Muscle of leg (tissue), 11 donors: ENCODE measurements around the gene CTNNA2. TPM values are rescaled to one million over a fixed set of nuclear protein-coding genes. Genes with fewer than 3 reads are reported as not detected.

ENCODE experiments used
- DNase-seq: peaks from one replicate; pipeline ENCODE4 v3.0.0; 2013
- H3K27ac ChIP-seq: one replicate; pipeline ENCODE4 v1.5.1; 2013; ENCODE audit warnings: mild to moderate bottlenecking, low read length, control low read depth
- H3K27me3 ChIP-seq: one replicate; pipeline ENCODE4 v1.6.1; 2013; ENCODE audit warnings: low read length; ENCODE audit not compliant: control insufficient read depth, insufficient read depth
- H3K36me3 ChIP-seq: one replicate; pipeline ENCODE4 v1.6.1; 2013; ENCODE audit warnings: low read length; ENCODE audit not compliant: control insufficient read depth, insufficient read depth
- H3K4me1 ChIP-seq: one replicate; pipeline ENCODE4 v1.6.1; 2013; ENCODE audit warnings: low read length; ENCODE audit not compliant: control insufficient read depth, insufficient read depth
- H3K4me3 ChIP-seq: one replicate; pipeline ENCODE4 v1.5.1; 2013; ENCODE audit warnings: low read length, control low read depth
- H3K9me3 ChIP-seq: replicated peaks from 2 replicates; pipeline ENCODE4 v1.6.1; 2013; ENCODE audit warnings: low read depth, low read length; ENCODE audit not compliant: control insufficient read depth
- WGBS: methylation state at CpG from one replicate; pipeline ENCODE4 v1.1.5; 2013; ENCODE audit warnings: missing lambda C conversion rate; ENCODE audit not compliant: insufficient coverage; 5-methylcytosine and 5-hydroxymethylcytosine counted together
- polyA plus RNA-seq, 8 donors: library from polyadenylated mRNA; unstranded; fragments of 120-200 nt; gene quantifications; one replicate each; pipeline versions ENCODE4 v1.2.1 to v1.2.3, GENCODE V29; 2013; ENCODE audit warnings: inconsistent platforms in 1 of 8, low replicate concordance in 1 of 8; ENCODE audit not compliant: insufficient read length in 8 of 8, insufficient read depth in 1 of 8
- total RNA-seq: library from RNA; stranded (reverse); fragments of 120-200 nt; gene quantifications from one replicate; pipeline ENCODE4 v1.2.4, GENCODE V29; 2013

Gene CTNNA2
- total and polyA plus RNA-seq, 9 donors, result 0.28 to 1.0 (median 0.69) TPM

DNA sequence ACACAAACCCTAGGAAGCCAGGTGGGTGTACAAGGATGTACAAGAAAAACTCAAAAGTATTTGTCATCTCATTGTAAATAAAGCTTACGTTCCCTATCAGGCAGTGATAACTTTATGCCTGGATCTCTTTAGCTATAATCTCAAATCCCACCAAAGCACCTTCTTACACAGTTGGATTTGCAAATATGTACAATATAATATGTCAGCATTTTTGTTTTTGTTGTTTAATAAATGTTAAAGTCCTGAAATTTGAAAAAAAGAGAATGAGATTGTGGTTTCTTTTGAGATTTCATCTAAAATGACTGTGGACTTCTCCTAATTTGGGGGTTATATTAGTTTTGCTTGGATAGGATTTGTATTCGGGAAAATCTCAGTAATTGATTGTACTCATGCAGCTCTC is 709.8 kb downstream of the CTNNA2 start:
- Histone ChIP-seq H3K9me3 (peaks cover 2% of the 10 kb centered on the region), H3K4me3 (no peak overlapping the region), H3K27me3 (no peaks in the 10 kb centered on the region), H3K4me1 (no peaks in the 10 kb centered on the region), H3K36me3 (no peaks in the 10 kb centered on the region), H3K27ac (no peak overlapping the region)
- no CpG with 5 or more reads among the region's 2 CpGs for WGBS
- no peak for DNase-seq

DNA sequence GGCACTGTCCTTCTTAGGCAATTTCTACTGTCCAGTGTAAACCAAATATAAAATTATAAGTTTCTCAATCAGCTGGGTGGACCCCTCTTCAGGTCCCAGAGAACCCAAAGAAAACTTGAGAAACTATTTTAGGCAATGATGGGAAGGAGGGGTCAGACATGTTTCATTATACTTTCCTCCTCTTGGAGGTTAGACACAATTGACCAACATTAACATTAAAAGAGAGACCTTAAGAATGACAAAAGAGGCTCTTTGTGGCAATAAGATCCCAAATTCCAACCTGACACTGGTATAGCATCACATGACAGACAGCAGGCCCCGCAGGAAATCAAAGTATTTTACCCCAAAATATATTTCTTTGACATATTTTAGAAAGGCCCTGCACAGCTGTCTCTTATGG is 718.6 kb downstream of the CTNNA2 start:
- H3K4me1 ChIP-seq, result no peaks in the 10 kb centered on the region
- no peak overlapping the region for H3K4me3 ChIP-seq
- no CpG with 5 or more reads among the region's 1 CpG for WGBS
- H3K9me3 ChIP-seq, result no peaks in the 10 kb centered on the region
- H3K27ac ChIP-seq, result no peak overlapping the region
- no peaks in the 10 kb centered on the region for H3K27me3 ChIP-seq
- DNase-seq, result no peak
- no peaks in the 10 kb centered on the region for H3K36me3 ChIP-seq

DNA sequence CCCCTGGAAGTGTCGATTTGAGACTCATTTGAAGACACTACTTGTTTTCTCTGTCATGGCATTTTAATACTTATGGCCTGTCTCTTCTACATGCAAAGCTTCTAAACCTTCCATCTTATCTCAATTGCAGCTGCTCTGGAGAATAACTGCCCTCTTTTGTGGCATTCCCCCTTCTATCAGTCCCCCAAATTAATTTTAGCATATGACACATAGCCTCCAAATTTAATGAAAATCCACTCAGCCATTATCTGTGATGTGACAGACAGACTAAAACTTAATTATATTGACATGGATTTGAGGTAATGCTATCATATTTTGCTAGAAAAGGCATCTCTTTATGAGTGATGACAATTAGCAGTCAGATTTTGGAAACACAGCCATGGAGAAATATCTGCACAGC is 720.5 kb downstream of the CTNNA2 start:
- no peaks in the 10 kb centered on the region for H3K27me3 ChIP-seq
- no peaks in the 10 kb centered on the region for H3K9me3 ChIP-seq
- 82% methylated on average over 1 of the region's 1 CpG for WGBS
- no peak overlapping the region for H3K27ac ChIP-seq
- H3K4me3 ChIP-seq, result no peak overlapping the region
- no peak for DNase-seq
- H3K36me3 ChIP-seq, result no peaks in the 10 kb centered on the region
- no peaks in the 10 kb centered on the region for H3K4me1 ChIP-seq

DNA sequence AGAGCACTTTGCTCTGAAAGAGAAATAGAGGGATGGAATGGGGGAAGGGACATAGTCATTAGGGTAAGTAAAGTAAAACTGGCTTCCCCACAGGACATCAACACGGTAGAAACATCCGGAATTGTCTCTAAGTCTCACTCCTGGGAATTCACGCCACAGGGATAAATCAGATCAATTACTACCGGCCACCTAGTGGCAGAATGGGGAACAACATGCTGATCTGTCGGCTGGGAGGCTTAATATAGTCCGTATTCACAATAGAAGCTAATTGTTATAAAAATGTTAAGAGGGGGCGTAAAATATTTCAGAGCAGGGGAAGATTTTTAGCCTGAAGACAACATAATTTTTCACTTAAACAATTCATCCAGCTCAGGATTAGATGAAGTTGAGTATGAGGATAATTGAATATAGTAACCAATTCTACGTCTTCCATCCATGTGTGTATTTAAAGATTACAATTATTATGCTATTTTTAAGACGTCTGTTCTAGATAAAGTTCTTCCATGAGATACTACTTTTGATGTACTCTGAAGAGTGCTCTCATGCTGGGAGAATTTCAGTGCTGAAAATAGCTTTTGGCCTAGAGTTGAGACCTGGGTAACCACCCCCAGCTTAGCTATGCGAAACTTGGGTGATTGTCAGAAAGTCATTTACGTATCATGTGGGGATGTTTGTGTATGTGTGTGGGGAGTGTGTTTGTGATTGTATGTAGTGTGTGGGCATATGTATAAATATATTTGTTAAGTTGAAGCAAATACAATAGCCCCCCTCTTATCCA is 726.0 kb downstream of the CTNNA2 start:
- H3K9me3 ChIP-seq, result no peaks in the 10 kb centered on the region
- no peak for DNase-seq
- H3K27me3 ChIP-seq, result no peaks in the 10 kb centered on the region
- H3K4me1 ChIP-seq, result no peaks in the 10 kb centered on the region
- no CpG with 5 or more reads among the region's 11 CpGs for WGBS
- no peak overlapping the region for H3K4me3 ChIP-seq
- no peak overlapping the region for H3K27ac ChIP-seq
- no peaks in the 10 kb centered on the region for H3K36me3 ChIP-seq

DNA sequence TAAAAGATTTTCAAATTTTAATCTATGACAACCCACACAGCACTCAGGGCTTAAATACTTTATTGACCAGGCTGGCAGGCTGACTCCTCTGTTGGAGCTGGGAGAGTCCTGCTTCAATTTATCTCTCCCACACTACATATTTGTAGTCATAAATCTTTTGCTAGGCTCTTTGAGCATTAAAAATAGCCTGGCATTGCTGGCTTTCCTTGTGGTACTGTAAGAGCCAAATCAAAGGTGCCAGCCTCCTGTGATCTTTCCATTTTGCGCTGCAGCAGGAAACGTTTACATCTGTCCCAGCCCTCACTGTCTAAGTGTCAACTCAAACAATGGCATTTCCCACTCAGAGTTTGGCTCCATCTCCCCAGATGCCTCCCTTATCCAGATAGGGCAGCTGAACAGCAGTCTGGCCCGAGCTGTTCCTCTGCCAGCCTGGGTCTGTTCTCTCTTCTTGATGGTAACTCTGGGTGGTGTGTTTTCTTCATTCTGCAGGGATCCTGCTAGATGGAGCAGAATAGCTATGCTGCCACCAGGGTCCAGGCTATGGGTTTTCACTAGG is 729.6 kb downstream of the CTNNA2 start:
- Histone ChIP-seq H3K27me3 (no peaks in the 10 kb centered on the region), H3K27ac (no peak overlapping the region), H3K4me1 (no peaks in the 10 kb centered on the region), H3K9me3 (no peaks in the 10 kb centered on the region), H3K4me3 (no peak overlapping the region), H3K36me3 (no peaks in the 10 kb centered on the region)
- 59% methylated on average over 2 of the region's 3 CpGs for WGBS
- no peak for DNase-seq

DNA sequence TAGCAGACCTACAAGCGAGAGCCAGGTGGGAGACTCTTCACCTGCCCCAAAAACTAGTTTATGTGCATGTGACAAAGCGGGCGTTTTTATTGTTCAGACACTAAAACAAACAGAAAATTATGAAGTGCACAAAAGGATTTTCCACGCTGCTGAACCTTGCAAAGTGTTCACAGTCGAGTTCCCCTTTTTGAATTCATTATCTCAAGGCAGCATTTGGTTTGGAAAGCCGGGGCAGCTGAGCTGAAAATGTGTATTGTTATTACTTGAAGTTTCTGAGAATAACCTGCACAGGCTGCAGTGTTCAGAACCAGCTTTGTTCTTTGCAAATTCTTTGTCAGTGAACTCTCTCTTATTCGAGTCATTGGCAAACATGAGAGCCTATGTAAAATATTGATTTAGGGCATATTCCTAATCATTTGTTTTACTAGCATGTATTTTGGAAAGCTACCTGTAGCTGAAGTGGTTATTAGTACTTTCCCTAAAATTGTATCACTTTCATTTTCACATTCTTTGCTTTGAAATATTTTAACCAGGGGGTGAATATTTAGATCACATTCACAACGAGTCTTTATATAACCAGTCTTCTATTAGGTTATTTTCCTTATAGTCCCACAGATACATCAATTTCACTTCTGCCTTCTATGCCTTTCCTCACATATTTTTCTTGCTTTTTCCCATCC is 732.2 kb downstream of the CTNNA2 start:
- WGBS, result 71% methylated on average over 4 of the region's 8 CpGs
- no peaks in the 10 kb centered on the region for H3K9me3 ChIP-seq
- no peak overlapping the region for H3K27ac ChIP-seq
- H3K27me3 ChIP-seq, result no peaks in the 10 kb centered on the region
- H3K4me3 ChIP-seq, result no peak overlapping the region
- no peaks in the 10 kb centered on the region for H3K36me3 ChIP-seq
- H3K4me1 ChIP-seq, result no peaks in the 10 kb centered on the region
- no peak for DNase-seq

DNA sequence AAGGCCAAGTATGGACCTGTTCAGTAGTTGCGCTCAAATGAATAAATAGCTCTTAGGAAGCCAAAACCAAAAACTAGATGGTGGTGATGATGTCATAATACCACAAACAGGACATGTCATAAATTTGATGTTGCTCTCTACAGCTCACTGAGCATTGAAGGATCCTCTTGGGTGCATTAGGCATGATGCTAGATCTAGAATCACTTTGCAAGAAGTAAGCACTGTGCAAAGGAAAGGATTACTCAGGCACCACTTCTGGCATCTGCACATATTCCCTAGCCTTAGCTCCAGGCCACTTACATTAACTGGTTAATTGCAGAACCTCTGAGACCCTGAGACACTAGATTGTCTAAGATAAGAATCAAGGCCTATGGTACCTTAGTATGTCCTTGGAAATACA is 733.7 kb downstream of the CTNNA2 start:
- H3K9me3 ChIP-seq, result no peaks in the 10 kb centered on the region
- H3K27me3 ChIP-seq, result no peaks in the 10 kb centered on the region
- no peak overlapping the region for H3K4me3 ChIP-seq
- no peak for DNase-seq
- H3K36me3 ChIP-seq, result no peaks in the 10 kb centered on the region
- H3K4me1 ChIP-seq, result no peaks in the 10 kb centered on the region
- no CpG with 5 or more reads among the region's 1 CpG for WGBS
- H3K27ac ChIP-seq, result no peak overlapping the region

DNA sequence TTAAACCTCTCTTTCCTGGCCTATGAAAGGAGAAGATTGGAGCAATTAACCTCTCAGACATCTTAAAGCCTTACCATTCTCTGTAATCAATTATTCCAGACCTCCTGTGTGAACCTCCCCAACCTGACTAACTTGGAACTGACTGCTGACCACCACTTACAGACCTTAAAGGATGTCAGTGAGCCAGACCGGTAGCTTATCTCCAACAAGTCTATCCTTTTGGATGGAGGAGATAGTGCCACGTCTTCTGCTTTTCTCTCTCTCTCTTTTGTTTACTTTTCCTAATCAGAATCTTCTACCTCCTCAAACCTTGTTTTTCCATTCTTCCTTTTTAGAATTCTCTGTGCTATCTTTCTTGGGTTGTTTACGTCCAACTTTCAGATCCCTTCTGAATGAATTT is 734.5 kb downstream of the CTNNA2 start:
- H3K4me3 ChIP-seq, result no peak overlapping the region
- no peaks in the 10 kb centered on the region for H3K9me3 ChIP-seq
- H3K27me3 ChIP-seq, result no peaks in the 10 kb centered on the region
- no peaks in the 10 kb centered on the region for H3K36me3 ChIP-seq
- H3K27ac ChIP-seq, result no peak overlapping the region
- WGBS, result 75% methylated on average over 2 of the region's 3 CpGs
- DNase-seq, result no peak
- H3K4me1 ChIP-seq, result no peaks in the 10 kb centered on the region

DNA sequence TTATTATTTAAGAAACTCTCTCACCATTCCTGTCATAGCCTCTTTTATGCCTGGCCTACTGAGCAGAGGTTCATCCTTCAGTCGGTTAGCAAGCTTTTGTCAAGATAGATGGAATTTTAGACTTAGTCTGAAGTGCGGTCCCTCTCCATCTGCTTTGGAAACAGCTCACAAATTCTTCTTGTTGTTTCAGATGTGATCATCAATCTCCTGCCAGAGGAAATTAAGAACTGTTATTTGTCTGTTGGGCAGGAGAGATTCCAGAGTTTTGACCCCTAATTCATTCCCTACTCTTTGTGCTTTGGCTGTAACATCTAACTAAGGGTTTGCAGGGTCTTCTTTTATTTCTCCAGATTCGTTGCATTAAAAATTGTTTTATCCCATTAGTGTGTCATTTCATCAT is 735.3 kb downstream of the CTNNA2 start:
- Histone ChIP-seq H3K4me3 (no peak overlapping the region), H3K9me3 (no peaks in the 10 kb centered on the region), H3K27ac (no peak overlapping the region), H3K36me3 (no peaks in the 10 kb centered on the region), H3K27me3 (no peaks in the 10 kb centered on the region), H3K4me1 (no peaks in the 10 kb centered on the region)
- no CpG with 5 or more reads among the region's 3 CpGs for WGBS
- DNase-seq, result no peak

DNA sequence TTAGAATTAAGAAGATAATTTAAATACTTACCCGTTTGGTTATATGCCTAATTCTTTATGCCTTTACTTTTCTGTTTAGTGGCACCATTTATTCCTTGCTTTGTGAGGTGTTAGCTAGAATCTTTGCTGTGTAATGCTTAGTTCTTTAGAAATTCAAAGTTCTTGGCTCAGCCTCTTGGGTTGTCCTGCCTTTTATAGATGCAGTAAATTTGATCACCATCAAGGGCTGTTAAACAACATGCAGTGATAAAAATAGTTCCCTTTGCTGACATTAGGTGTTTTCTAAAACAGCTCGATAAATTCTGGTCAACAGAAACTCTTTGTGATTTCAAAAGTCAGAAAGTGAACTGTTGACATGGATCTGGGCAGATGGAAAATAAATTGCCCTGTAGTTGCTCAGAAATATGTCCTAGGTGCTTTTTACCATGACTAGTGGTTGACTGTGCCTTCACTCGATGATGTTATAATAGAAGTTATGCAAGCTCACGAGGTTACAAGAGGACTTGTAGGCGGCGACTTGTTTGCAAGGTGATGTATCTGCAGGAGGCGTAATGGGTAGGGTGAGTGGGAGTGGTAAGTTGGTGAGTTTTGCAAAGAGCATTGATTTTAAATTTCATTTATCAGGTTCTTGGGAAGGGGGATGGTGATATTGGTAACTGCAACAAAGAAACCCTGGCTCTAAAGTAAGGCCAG is 739.6 kb downstream of the CTNNA2 start:
- no peaks in the 10 kb centered on the region for H3K9me3 ChIP-seq
- H3K27ac ChIP-seq, result no peak overlapping the region
- 88% methylated on average over 6 of the region's 7 CpGs for WGBS
- no peak for DNase-seq
- H3K4me3 ChIP-seq, result no peak overlapping the region
- H3K27me3 ChIP-seq, result no peaks in the 10 kb centered on the region
- no peaks in the 10 kb centered on the region for H3K4me1 ChIP-seq
- H3K36me3 ChIP-seq, result no peaks in the 10 kb centered on the region
